GM12864 (cell line): Measurements from ENCODE around the gene PDE8A.

ENCODE experiments used
- DNase-seq: peaks from one replicate; pipeline ENCODE4 v3.0.0-alpha.2; 2011; ENCODE audit warnings: low read depth
- H3K4me3 ChIP-seq: 2 replicates; pipeline ENCODE4 v1.5.1; 2011; ENCODE audit warnings: mild to moderate bottlenecking, low read depth, low read length, control low read depth
- CTCF ChIP-seq: IDR thresholded peaks from 2 replicates; pipeline ENCODE4 v1.5.1; 2011; ENCODE audit warnings: low read depth, mild to moderate bottlenecking, moderate library complexity, low read length, control low read depth, inconsistent platforms; ENCODE audit errors: missing control alignments

Gene PDE8A

GRCh38 chr15:85047271-85047948, 65.8 kb downstream of the PDE8A start:
- H3K4me3 ChIP-seq: no peak overlapping the region
- TF ChIP-seq CTCF: no peak
- DNase-seq: no peak

GRCh38 chr15:85048430-85048829, 66.8 kb downstream of the PDE8A start:
- DNase-seq: no peak
- H3K4me3 ChIP-seq: no peak overlapping the region
- TF ChIP-seq CTCF: no peak

- no peak for TF ChIP-seq CTCF
- no peak overlapping the region for H3K4me3 ChIP-seq
- DNase-seq: no peak
These were observed 68.1 kb downstream of the PDE8A start for GRCh38 chr15:85049805-85050204.

- DNase-seq: no peak
- no peak overlapping the region for H3K4me3 ChIP-seq
- no peak for TF ChIP-seq CTCF
These were observed 78.1 kb downstream of the PDE8A start for GRCh38 chr15:85059734-85060133.

GRCh38 chr15:85062560-85062959, 80.9 kb downstream of the PDE8A start:
- no peak overlapping the region for H3K4me3 ChIP-seq
- DNase-seq: no peak
- no peak for TF ChIP-seq CTCF

GRCh38 chr15:85063088-85063487, 81.4 kb downstream of the PDE8A start:
- no peak overlapping the region for H3K4me3 ChIP-seq
- DNase-seq: no peak
- TF ChIP-seq CTCF: no peak

- no peak for DNase-seq
- no peak for TF ChIP-seq CTCF
- H3K4me3 ChIP-seq: no peak overlapping the region
These were observed 81.9 kb downstream of the PDE8A start for GRCh38 chr15:85063522-85064079.
